Loucy (cell line): ENCODE measurements around the gene PPP1R10.

ENCODE experiments used
- CTCF ChIP-seq: fragments of 200-600 bp; sonication (generic); conservative IDR thresholded peaks from 2 replicates; pipeline ENCODE4 v1.5.1; 2014; ENCODE audit warnings: mild to moderate bottlenecking, antibody characterized with exemption, low read length
- EZH2phosphoT487 ChIP-seq: fragments of 200-600 bp; IDR thresholded peaks from 2 replicates; pipeline ENCODE4 v1.6.1; 2018; ENCODE audit warnings: antibody characterized with exemption, mild to moderate bottlenecking, moderate library complexity, borderline replicate concordance

- no peak for TF ChIP-seq CTCF
- no peak for TF ChIP-seq EZH2phosphoT487
Measured at GRCh38 chr6:30571075-30571761, 45.8 kb downstream of the PPP1R10 start, which contains the start of gene ABCF1.
